Measurements from ENCODE around the gene HEATR1. TPM values are rescaled to one million over a fixed set of nuclear protein-coding genes. Genes with fewer than 3 reads are reported as not detected.
"Not testable (repeated sequence)": the region's sequence is repeated elsewhere in the genome, so short reads cannot be mapped to it uniquely, and the experiment has no call there.

HEATR1 gene, protein sequence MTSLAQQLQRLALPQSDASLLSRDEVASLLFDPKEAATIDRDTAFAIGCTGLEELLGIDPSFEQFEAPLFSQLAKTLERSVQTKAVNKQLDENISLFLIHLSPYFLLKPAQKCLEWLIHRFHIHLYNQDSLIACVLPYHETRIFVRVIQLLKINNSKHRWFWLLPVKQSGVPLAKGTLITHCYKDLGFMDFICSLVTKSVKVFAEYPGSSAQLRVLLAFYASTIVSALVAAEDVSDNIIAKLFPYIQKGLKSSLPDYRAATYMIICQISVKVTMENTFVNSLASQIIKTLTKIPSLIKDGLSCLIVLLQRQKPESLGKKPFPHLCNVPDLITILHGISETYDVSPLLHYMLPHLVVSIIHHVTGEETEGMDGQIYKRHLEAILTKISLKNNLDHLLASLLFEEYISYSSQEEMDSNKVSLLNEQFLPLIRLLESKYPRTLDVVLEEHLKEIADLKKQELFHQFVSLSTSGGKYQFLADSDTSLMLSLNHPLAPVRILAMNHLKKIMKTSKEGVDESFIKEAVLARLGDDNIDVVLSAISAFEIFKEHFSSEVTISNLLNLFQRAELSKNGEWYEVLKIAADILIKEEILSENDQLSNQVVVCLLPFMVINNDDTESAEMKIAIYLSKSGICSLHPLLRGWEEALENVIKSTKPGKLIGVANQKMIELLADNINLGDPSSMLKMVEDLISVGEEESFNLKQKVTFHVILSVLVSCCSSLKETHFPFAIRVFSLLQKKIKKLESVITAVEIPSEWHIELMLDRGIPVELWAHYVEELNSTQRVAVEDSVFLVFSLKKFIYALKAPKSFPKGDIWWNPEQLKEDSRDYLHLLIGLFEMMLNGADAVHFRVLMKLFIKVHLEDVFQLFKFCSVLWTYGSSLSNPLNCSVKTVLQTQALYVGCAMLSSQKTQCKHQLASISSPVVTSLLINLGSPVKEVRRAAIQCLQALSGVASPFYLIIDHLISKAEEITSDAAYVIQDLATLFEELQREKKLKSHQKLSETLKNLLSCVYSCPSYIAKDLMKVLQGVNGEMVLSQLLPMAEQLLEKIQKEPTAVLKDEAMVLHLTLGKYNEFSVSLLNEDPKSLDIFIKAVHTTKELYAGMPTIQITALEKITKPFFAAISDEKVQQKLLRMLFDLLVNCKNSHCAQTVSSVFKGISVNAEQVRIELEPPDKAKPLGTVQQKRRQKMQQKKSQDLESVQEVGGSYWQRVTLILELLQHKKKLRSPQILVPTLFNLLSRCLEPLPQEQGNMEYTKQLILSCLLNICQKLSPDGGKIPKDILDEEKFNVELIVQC (N-terminal part only)
- polyA plus RNA-seq (2013, experiment 1 of 2; ENCODE audit: insufficient read length), result 13.4 TPM
- polyA plus RNA-seq (2013, experiment 2 of 2; ENCODE audit: insufficient read length), result 11.4 TPM

DNA sequence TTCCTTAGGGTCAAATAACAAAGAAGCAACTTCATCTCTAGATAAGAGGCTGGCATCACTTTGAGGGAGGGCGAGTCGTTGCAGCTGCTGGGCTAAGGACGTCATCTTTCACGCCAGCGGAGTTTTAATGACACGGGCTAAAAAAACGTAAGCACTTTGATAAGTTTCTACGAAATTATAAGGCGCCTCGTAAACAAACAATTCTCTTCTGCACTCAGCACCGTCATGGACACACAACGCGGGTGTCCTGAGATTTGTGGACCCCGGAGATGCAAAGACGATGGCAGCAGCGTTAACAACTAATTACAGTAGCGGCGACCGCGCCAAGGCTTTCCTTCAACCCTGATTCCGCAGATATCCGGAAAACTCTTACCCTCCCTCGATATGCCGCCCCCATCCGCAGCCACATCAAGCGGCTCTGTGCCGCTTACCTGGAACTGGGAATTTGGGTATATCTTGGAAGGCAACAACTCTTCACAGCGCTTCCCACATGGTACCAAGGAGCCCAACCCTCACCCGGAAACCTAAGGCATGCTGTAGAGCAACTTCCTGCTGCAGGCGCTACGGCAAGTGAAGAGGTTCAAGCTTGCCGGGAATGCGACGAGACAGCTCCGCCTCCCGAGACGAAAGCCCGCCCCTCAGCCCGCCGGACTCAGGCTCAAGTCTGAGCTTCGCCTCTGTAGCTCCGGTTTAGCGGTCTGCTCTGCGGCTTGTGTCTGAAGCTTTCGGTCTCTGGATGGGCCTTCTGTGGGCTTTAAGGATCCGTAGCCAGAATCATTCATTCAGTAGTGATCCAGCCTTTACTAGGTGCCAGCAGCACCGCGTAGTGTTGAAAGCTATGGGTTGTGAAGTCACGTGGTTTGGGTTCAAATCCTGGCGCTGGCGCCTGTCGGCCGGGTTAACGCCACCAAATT is at the start of gene HEATR1:
TSS of gene HEATR1 (minus strand) at position 526 of the 914 bp plus-strand sequence. CDS start at position 105, 421 bp downstream.
- DNase-seq, result peak; percentile 97

DNA sequence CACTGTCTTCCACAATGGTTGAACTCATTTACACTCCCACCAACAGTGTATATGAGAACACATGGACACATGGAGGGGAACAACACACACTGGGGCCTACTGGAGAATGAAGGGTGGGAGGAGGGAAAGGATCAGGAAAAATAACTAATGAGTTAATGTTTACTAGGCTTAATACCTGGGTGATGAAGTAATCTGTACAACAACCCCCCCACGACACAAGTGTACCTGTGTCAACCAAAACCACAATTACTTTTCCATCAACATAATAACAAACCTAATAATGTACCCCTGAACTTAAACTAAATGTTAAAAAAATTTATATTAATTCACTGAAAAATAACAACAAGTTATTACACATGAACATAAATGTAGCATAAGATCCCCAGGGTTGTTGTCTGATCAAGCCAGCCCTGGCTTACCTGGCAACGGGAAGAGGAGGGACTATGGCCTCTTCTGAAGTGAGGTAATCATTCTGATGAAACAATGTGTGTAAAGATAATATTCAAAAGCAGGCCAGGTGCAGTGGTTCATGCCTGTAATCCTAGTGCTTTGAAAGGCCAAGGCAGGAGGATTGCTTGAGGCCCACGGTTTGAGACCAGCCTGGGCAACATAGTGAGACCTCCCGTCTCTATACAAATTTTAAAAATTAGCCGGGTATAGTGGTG is 40.8 kb upstream of the HEATR1 start:
- DNase-seq, result no peak

DNA sequence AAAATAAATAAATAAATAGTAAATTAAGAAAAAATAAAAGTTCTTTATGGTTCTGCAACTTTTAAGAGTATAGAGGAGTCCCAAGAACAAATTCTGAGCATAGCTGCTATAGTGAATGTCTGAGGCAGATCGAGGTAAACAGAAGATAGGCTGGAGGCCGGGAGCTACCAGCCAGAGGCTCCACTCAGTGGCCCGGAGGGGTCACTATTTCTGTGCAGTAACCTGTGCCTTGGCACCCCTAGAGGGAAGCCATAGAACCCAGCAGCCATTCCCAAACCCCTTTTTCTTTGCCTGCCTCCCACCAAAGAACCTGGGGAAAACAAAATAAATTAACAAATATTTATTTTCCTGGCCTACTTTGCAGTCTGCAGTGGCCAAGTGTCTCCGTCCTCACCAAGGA is 38.4 kb upstream of the HEATR1 start:
- DNase-seq, result no peak

DNA sequence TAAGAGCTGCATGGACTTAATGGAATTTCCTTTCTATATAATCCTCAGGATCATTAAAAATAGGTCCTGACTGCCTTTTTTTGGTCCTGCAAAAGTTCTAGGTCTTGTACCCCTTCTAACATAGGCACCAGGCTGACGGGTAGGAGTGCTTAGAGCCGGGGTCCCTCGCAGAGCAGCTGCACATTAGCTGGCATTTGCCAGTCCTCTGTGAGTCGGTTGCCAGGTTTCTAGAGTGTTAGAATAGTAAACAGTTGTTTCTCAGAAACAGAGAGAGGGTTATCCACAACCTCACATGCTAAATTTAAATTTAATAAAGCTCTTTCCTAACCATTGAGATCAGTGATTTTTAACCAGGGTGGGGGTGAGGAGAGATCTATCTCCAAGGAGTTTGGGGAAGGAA is 35.4 kb upstream of the HEATR1 start:
- no peak for DNase-seq

DNA sequence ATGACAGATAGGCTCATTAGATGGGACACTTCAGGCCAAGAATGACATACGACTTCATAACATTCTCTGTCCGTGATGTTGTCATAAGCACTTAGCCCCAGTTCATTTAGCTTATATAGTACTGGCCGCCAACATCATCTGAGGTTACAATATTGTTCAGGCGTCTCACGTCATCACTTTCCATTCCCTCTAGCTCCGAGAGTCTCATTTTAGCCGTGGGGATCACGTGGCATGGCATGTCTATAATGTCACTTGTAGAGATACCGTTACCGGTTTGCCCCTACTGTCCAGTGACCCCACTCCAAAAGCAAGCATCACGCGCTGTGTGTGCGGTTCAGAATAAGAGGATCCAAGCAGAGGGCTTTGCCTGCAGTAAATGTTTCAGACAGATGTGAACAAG is 34.6 kb upstream of the HEATR1 start:
- DNase-seq, result no peak

DNA sequence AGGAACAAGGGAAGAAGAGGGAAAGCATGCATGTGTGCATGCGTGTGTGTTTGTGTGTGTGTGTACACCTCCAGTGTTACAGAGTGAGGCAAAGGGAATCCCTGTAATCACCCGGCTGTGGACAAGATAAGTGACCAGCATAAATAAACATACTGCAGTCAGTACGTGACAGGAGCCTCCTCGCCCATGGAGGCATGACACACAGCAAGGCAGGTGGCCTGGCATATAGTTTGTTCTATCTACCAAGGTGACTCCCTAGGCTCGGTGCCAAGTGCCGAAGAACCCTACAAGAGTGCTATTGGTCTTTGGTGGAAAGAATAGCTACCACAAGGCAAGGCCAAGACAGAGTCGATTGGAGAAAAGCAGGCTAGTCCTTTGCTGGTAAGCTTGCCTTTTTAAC is 31.7 kb upstream of the HEATR1 start:
- DNase-seq, result no peak

DNA sequence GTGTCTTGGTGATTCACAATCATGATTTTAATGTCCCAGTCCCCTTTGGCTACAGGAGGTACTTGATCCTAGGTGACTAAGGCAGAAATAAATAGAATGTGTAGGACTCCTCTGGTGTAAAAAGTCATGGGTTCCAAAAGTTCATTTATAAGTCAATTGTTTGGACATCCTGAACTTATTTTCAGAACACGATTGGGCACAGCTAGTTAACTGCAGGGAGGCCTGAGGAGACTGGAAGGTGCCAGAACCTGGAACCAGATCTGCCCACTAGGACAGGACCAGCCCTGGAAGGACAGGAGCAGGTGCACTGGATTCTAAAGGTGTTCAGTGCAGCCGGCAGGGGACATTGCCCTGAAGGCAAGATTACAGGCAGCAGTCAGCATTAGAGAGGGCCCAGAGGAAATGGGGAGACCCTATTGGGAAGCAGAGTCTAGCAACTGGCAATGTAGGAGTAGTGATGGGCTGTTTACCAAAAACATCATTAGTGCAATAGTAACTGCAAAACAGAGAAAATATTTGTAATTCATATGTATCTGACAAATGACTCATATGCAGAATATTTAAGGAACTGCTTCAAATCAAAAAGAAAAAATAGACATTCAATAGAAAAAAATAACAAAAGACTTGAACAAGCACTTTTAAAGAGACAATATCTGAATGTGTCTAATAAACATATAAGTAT is 23.6 kb upstream of the HEATR1 start:
- DNase-seq, result no peak

DNA sequence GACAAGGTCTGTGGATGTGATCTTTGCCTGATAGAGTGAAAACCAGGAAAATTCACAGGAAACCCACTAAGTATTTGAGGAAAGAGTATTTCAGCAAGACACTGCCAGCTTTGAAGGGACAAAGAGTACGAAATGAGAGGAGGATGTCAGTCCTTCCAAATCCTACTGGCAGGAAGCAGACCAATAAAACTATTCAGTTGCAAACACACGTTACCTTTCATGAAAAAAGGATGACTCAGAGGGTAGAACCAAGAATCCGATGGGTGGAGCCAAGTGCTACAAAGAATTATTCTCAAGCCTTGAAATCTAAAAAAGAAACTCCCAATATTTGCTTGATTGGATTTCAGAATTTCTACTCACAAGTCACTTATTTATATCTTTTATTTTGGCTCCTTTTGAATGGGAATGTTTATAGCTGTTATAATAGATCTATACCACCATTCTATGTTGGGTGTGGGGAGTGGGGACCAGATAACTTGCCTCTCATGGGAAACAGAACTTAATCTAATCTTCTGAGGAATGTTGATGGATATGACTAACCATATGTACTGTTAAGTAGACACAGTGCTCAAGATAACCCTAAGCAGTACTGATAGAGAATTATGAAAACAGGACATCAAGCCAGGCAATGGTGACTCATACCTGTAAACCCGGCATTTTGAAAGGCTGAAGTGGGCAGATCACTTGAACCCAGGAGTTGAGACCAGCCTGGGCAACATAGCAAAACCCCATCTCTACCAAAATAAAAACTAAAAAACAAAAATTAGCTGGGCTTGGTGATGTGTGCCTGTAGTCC is 19.3 kb upstream of the HEATR1 start:
- peak; percentile 7 for DNase-seq

DNA sequence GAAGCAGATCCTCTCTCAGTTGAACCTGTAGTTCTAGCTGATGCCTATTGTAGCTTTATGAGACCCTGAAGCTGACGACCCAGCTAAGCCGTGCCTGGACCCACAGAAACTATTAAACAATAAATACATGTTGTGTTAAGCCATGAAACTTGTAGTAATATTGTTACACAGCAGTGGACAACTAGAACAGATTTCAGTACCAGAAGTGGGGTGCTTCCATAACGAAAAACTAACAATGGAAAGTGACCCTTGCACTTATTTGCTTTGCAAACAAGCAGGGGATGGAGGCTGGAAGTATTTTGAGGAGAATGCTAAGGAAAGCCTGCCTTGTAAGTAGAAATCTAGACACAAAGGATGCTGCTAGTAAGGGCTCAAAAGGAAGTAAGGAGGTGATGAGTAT is 18.1 kb upstream of the HEATR1 start:
- no peak for DNase-seq

DNA sequence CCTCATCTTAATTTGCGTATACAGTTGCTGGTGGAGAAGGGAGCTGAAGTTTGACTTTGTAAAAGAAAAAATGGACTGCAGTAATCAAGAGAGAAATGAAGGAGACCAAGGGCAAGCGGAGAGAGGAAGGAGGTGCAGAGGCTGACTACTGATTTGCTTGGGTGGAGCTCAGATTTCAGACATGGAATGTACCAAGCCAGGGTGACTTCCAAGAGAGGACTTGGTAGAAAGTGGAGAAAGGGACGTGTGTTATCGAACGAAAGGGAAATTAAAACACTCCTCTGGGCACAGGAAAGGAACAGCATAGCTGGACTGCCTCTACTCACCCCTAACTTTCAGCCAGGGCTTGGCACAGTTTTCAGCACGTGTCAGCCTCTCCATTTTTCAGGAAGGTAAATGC is 15.1 kb upstream of the HEATR1 start:
- no peak for DNase-seq

DNA sequence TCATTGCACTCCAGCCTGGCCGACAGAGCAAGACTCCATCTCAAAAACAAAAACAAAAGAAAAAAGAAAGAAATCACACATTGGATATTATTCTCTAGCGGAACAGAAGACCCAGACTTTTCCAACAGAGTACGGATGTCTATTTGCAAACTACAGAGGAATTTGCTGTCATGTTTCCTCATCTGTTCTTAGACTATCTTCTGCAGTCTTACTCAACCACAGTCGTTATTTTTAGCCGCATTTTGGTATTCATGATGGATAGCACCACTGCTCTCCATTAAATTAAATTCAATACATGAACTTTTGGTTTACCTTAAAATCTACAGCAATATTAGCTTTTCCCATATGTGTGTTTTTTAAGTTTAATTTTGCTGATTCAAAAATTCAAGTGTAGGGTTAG is 14.2 kb upstream of the HEATR1 start:
- DNase-seq, result no peak

DNA sequence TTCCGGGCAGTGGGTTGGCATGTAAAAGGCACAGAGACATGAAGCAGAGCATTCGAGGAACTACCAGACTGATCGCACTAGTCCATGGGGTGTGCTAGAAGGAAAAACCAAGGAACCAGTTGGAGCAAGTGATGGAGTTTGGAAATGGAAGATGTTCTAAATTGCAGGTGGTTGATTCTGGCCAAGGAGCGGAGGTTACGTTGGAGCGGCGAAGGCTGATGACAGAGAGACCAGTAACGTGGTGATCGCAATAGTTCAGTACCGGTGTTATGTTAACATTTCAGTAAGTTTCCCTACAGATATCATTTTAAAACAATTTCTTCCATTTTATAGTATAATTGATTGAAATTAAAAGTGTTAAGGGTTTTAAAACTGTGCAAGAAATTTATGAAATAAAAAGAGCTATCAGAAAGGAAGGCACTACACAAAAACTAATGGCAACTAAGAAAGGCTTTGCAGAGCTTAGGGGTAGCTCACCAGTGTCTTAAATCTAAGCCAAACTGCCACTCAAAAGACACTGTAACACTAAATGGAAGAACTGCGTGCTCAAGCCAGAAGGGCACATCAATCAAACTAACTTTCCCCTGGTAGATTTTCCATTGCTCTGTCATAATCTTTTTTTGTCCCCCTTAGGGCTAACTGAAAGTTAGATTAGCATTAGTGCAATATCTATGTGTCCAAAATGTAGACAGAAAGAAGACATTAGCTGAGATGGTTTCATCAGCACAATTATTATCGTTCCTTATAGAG is 11.3 kb upstream of the HEATR1 start:
- no peak for DNase-seq

DNA sequence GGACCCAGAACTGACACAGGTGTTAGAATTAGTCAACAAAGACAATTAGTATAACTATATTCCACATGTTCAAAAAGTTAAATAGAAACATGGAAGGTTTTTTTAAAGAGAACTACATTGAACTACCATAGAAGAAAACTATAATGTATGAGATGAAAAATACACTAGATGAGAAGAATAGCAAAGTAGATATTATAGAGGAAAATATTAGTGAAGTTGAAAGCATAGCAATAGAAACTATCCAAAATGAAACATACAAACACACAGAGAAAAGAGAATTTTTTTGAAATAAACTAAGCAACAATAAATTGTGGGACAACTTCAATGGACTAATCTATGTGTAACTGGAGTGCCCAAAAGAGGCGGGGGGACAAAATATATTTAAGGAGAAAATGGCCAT is 8.0 kb upstream of the HEATR1 start:
- DNase-seq, result no peak

DNA sequence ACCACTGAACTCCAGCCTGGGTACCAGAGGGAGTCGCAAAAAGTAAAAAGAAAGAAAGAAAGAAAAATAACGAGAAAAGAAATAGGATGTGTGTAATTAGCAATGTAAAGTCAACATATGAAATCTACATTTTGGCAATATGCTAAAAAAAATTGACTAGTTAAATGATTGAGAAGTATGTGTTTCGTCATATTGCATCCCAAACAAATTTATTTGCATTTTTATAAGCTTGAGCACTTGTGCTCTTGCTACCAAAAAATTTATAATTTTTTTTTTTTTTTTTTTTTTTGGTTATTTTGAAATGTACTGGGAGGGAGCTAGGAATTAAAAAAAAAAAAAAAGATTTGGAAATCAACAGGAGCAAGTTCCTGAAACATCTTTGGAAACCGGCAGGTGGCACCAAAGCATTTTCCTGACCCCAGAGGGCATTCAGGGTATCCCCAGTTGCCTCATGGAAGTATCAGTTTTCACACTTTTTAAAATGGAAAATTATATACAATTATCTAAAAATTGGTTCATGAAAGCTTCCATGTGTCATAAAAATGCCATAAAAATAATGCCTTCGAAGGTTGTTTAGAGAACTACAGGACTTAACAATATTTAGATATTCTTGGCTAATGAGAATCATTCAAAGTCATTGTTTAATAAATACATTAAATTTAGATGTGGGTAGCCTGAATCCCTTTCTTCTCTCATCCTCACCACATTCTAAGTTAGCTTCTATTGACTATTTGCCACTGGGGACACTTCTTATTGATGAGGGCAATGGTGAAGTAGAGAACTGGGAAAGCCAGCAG is 4.8 kb upstream of the HEATR1 start:
- DNase-seq, result peak; percentile 49

DNA sequence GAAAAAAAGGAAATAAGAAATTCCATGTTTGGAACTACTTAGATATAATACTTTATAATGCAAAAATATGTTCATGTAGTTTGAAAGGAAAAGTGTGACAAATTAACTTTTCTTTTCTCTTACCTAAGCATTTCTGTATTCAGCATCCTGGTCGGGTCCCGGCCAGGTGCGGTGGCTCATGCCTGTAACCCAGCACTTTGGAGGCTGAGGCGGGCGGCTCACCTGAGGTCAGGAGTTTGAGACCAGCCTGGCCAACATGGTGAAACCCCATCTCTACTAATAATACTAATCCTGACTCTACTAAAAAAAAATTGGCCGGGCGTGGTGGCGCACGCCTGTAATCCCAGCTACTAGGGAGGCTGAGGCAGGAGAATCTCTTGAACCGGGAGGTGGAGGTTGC is 3.3 kb upstream of the HEATR1 start:
- not testable (repeated sequence) for DNase-seq

DNA sequence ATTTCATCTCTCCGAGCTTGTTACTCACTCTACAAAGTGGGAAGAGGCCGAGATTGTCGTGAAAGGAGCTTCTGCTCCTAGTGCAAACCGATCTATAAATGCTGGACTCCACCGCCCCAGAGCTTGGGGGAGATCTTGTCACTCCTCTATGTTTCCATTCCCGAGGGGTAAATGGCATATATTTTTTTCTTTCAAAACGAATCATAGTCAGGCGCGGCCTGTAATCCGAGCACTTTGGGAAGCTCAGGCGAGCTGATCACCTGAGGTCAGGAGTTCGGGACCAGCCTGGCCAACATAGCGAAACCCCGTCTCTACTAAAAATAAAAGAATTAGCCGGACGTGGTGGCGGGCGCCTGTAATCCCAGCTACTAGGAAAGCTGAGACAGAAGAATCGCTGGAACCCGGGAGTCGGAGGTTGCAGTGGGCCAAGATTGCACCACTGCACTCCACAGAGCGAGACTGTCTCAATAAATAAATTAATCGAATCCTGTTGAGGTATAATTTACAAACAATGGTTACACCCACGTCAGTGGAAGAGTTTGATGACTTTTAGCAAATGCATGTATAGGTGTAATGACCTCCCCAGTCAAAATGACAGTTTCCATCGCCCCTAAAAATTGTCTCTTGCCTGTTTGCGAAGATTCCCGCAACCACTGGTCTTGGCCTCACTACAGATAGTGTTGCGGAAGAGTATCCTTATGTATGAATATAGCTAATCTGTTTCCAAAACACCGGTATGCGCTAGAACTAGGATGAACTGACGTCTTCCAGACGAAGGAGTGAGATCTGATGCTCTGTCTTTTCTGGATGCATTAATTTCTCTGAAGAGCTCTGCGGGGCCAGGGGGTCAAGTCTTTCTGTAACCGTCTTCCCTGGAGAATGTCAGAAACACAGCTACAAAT is 840 bp upstream of the HEATR1 start:
- DNase-seq, result no peak

DNA sequence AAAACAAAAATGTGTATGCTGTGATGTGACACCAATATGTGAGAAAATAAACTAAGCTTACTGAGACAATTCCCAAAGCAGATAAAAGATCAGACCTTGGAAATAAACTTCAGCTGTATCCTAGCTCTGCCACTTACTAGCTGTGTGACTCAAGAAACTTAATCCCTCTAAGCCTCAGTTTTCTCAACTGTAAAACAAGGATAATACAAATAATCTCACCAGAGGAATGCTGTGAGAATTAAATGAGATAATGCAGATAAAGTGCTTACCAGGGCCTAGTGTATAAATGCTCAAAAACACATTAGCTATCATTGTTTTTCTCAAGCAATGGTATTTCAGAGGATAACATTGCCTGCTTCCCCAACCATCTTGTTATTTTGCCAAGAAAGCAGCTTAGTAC is 2.1 kb downstream of the HEATR1 start:
- DNase-seq, result no peak

Data from fibroblast of skin of back (primary cell).